CD4-positive, alpha-beta memory T cell (primary cell): ENCODE data around the gene MYLK. TPM values are rescaled to one million over a fixed set of nuclear protein-coding genes. Genes with fewer than 3 reads are reported as not detected.

ENCODE experiments used
- CTCF ChIA-PET: fragments of 350-600 bp; sonication (Branson Sonifier 250); formaldehyde crosslinking; loops from one replicate; lab custom pipeline; 2021; ENCODE audit warnings: inconsistent platforms; ENCODE audit not compliant: partially characterized antibody; lab: Charles Lee
- POLR2A ChIA-PET: fragments of 350-600 bp; sonication (Branson Sonifier 250); formaldehyde crosslinking; loops from one replicate; lab custom pipeline; 2021; ENCODE audit not compliant: partially characterized antibody; lab: Charles Lee
- DNase-seq, 5 donors: peaks; one replicate each; pipeline versions ENCODE4 v3.0.0 to v3.0.0-alpha.2; 2020 to 2022; ENCODE audit warnings: mixed read lengths in 1 of 5
- H3K27ac ChIP-seq: one replicate; pipeline ENCODE4 v1.7.0; 2013; ENCODE audit warnings: low read depth, low read length
- H3K27me3 ChIP-seq: 2 replicates; pipeline ENCODE4 v1.7.0; 2013; ENCODE audit warnings: mild to moderate bottlenecking, low read length, moderate library complexity; ENCODE audit not compliant: insufficient read depth
- H3K36me3 ChIP-seq: 2 replicates; pipeline ENCODE4 v1.7.0; 2013; ENCODE audit warnings: mild to moderate bottlenecking, low read length, moderate library complexity; ENCODE audit not compliant: insufficient read depth
- H3K4me1 ChIP-seq: 2 replicates; pipeline ENCODE4 v1.7.0; 2013; ENCODE audit warnings: mild to moderate bottlenecking, low read length, moderate library complexity; ENCODE audit not compliant: insufficient read depth
- H3K4me3 ChIP-seq, 2 donors: one replicate each; pipeline ENCODE4 v1.7.0; 2013; ENCODE audit warnings: low read length in 2 of 2, mild to moderate bottlenecking in 1 of 2
- H3K9me3 ChIP-seq, 2 donors: one replicate each; pipeline ENCODE4 v1.7.0; 2013; ENCODE audit warnings: low read length in 2 of 2, control low read depth in 1 of 2; ENCODE audit not compliant: control insufficient read depth in 1 of 2
- H3K27ac Mint-ChIP-seq, 7 donors: one replicate each; pipeline ENCODE4 v1.8.0; 2020 to 2021; ENCODE audit warnings: mixed read lengths in 7 of 7, mild to moderate bottlenecking in 6 of 7, inconsistent platforms in 3 of 7, moderate library complexity in 3 of 7
- H3K27me3 Mint-ChIP-seq, 2 donors: one replicate each; pipeline ENCODE4 v1.8.0; 2020 to 2021; ENCODE audit warnings: mixed read lengths in 2 of 2
- H3K36me3 Mint-ChIP-seq, 2 donors: one replicate each; pipeline ENCODE4 v1.8.0; 2020 to 2021; ENCODE audit warnings: mixed read lengths in 2 of 2, inconsistent platforms in 1 of 2, mild to moderate bottlenecking in 1 of 2
- H3K4me1 Mint-ChIP-seq, 4 donors: one replicate each; pipeline ENCODE4 v1.8.0; 2020 to 2021; ENCODE audit warnings: mixed read lengths in 4 of 4, mild to moderate bottlenecking in 1 of 4
- H3K4me3 Mint-ChIP-seq, 8 donors: one replicate each; pipeline ENCODE4 v1.8.0; 2020 to 2021; ENCODE audit warnings: mixed read lengths in 8 of 8, mild to moderate bottlenecking in 7 of 8, moderate library complexity in 6 of 8, inconsistent platforms in 3 of 8
- H3K9me3 Mint-ChIP-seq, 8 donors: one replicate each; pipeline ENCODE4 v1.8.0; 2020 to 2021; ENCODE audit warnings: mixed read lengths in 8 of 8, mild to moderate bottlenecking in 5 of 8, inconsistent platforms in 3 of 8, moderate library complexity in 1 of 8
- intact Hi-C: fragments of 100-400 bp; cut with micrococcal nuclease; formaldehyde crosslinking; loops from one replicate; pipeline ENCODE4 v1.15.1; 2023
- polyA plus RNA-seq, 2 donors: library from polyadenylated mRNA; unstranded; fragments of 300-500 nt; fragmentation: Illumina TruSeq; gene quantifications; one replicate each; pipeline ENCODE4 v1.2.3, GENCODE V29; 2021
- total RNA-seq, 2 experiments: library from RNA; stranded (reverse); gene quantifications; one replicate each; pipeline ENCODE4 v1.2.3, GENCODE V29; 2021

The MYLK gene
- total and polyA plus RNA-seq, 4 experiments from 2014 or later: 0.18 TPM; not detected in 3

DNA sequence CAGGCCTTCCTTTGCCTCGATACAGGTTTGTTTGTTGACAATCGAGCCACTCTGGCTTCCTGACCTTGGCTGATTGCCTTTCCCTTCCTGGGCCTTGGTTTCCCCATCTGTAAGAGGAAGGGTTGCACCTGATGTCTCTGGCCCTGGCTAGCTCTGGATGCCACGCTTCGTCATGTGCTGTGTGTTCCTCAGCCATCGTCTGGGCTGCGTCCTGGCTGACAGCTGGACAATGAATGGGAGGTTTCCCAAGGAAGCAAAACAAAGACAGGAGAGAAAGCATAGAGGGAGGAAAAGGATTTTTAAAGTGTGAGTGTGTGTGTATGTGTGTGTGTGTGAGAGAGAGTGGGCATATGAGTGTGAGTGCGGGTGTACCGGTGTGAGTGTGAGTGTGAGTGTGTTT, 234.0 kb downstream of the MYLK start:
- Mint-ChIP-seq H3K4me1 (no peaks in the 10 kb centered on the region), H3K27ac (no peak overlapping the region), H3K36me3 (no peaks in the 10 kb centered on the region), H3K4me3 (no peak overlapping the region), H3K9me3 (peaks cover 0 to 2% (median 0%) of the 10 kb centered on the region in 8 donors), H3K27me3 (peaks cover 0 to 1% of the 10 kb centered on the region in 2 donors)
- Histone ChIP-seq H3K27ac (no peak overlapping the region), H3K4me3 (no peak overlapping the region), H3K4me1 (no peaks in the 10 kb centered on the region), H3K36me3 (no peaks in the 10 kb centered on the region), H3K9me3 (no peaks in the 10 kb centered on the region), H3K27me3 (no peaks in the 10 kb centered on the region)
- intact Hi-C loops: no loop called here
- ChIA-PET CTCF (interaction anchor here (1.1 to 1.5 kb wide), 2 partner anchors 9 to 21 kb away, joined by 3 to 4 read pairs; no protein-coding TSS in a partner anchor), POLR2A (no interaction called here)
- no peak for DNase-seq

DNA sequence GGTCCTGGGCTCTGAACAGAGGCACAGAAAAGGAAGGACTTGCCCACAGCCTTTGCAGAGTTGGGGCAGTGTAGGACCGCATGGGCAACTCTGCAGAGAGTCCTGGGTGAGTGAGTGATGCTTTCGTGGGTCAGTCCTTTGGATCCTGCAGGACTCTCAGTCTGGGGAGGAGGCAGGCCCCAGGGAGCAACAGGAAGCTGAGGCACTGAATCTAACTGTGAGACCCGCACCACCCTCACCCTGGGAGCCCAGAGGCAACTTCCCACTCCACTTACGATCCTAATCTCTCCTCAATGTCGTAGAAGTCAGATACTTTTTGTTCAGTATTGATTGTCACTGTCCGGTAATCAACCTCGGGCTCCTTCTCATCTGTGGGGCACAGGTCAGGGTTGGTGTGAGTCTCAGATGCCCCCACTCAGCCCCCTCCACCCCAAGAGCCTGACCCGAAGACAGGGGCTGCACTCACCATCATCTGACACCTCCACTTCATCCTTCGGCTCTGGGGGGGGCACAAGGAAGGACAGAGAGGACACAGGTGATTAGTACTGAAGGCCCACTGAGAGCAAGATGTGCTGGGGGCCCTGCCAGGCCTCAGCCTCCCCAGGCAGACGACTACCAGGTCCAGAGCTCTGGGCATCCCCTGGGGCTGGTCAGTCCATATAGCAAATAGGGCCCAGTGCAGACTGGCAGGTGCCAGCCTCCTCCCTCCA, 235.3 kb downstream of the MYLK start:
- Histone ChIP-seq H3K27ac (no peak overlapping the region), H3K9me3 (no peaks in the 10 kb centered on the region), H3K27me3 (no peaks in the 10 kb centered on the region), H3K4me3 (no peak overlapping the region), H3K4me1 (no peaks in the 10 kb centered on the region), H3K36me3 (no peaks in the 10 kb centered on the region)
- no peaks in the 10 kb centered on the region for H3K9me3 Mint-ChIP-seq
- intact Hi-C loops: no loop called here
- no peak overlapping the region for H3K4me3 Mint-ChIP-seq
- no peaks in the 10 kb centered on the region for H3K27me3 Mint-ChIP-seq
- ChIA-PET POLR2A (no interaction called here), CTCF (interaction anchor here (1.5 kb wide), 1 partner anchor 22 kb away, joined by 4 read pairs; no protein-coding TSS in a partner anchor)
- no peak for DNase-seq
- H3K27ac Mint-ChIP-seq: no peak overlapping the region
- no peaks in the 10 kb centered on the region for H3K36me3 Mint-ChIP-seq
- no peaks in the 10 kb centered on the region for H3K4me1 Mint-ChIP-seq

DNA sequence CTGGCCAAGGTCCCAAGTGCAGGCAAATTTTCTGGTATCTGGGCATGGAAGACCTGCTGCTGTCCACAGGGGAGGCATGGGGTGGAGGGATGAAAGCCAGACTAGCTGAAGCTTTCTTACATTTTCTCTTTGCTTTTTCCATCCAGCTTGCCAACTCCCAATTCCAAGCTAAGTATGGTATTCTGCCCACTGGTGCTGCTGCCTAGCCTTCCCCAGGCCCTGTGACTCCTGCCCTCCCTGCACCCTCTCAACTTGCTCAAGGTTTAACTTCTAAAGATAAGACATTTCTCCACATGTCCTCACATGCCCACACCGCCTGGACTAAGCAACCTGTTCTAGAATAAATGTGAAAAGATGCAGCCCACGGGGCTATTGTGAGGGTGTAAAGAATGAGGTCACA, 239.8 kb downstream of the MYLK start:
- peaks cover 0 to 4% of the 10 kb centered on the region in 2 donors for H3K27me3 Mint-ChIP-seq
- no peak overlapping the region for H3K27ac Mint-ChIP-seq
- H3K9me3 Mint-ChIP-seq: no peaks in the 10 kb centered on the region
- no peaks in the 10 kb centered on the region for H3K4me1 ChIP-seq
- no peaks in the 10 kb centered on the region for H3K36me3 ChIP-seq
- intact Hi-C loops: no loop called here
- CTCF ChIA-PET: interaction anchor here (1.0 kb wide), 1 partner anchor 8 kb away, joined by 3 read pairs; no protein-coding TSS in a partner anchor
- no peak overlapping the region for H3K27ac ChIP-seq
- H3K27me3 ChIP-seq: no peaks in the 10 kb centered on the region
- H3K4me1 Mint-ChIP-seq: no peaks in the 10 kb centered on the region
- H3K4me3 ChIP-seq: no peak overlapping the region
- POLR2A ChIA-PET: no interaction called here
- H3K4me3 Mint-ChIP-seq: no peak overlapping the region
- no peak for DNase-seq
- no peaks in the 10 kb centered on the region for H3K36me3 Mint-ChIP-seq
- H3K9me3 ChIP-seq: no peaks in the 10 kb centered on the region

DNA sequence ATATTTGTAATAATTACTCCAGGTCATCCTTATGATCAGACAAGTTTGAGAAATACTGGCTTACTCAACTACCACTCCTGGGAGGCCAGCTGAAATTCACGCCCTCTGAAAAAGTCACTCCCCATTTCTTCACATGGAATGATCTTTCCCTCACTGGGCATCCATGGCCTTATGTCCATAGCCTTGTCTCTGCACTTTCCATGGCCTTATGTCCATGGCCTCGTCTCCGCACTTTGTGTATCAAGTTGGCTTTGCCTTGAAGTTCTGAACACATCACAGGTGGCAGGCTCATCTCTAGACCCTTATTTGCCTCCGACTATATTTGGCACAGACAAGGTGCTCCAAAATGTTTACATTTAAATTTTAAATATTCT, 241.2 kb downstream of the MYLK start:
- no peaks in the 10 kb centered on the region for H3K9me3 ChIP-seq
- no peak overlapping the region for H3K4me3 Mint-ChIP-seq
- H3K4me1 Mint-ChIP-seq: no peaks in the 10 kb centered on the region
- no peaks in the 10 kb centered on the region for H3K36me3 Mint-ChIP-seq
- no peak overlapping the region for H3K27ac Mint-ChIP-seq
- DNase-seq: no peak
- no peaks in the 10 kb centered on the region for H3K4me1 ChIP-seq
- H3K27me3 Mint-ChIP-seq: peaks cover 0 to 4% of the 10 kb centered on the region in 2 donors
- H3K9me3 Mint-ChIP-seq: no peaks in the 10 kb centered on the region
- no peak overlapping the region for H3K4me3 ChIP-seq
- ChIA-PET POLR2A (no interaction called here), CTCF (interaction anchor here (1.2 to 2.3 kb wide), 5 partner anchors 10 to 81 kb away, joined by 4 to 15 read pairs (median 8); no protein-coding TSS in a partner anchor)
- H3K27me3 ChIP-seq: no peaks in the 10 kb centered on the region
- intact Hi-C loops: no loop called here
- H3K27ac ChIP-seq: no peak overlapping the region
- H3K36me3 ChIP-seq: no peaks in the 10 kb centered on the region

DNA sequence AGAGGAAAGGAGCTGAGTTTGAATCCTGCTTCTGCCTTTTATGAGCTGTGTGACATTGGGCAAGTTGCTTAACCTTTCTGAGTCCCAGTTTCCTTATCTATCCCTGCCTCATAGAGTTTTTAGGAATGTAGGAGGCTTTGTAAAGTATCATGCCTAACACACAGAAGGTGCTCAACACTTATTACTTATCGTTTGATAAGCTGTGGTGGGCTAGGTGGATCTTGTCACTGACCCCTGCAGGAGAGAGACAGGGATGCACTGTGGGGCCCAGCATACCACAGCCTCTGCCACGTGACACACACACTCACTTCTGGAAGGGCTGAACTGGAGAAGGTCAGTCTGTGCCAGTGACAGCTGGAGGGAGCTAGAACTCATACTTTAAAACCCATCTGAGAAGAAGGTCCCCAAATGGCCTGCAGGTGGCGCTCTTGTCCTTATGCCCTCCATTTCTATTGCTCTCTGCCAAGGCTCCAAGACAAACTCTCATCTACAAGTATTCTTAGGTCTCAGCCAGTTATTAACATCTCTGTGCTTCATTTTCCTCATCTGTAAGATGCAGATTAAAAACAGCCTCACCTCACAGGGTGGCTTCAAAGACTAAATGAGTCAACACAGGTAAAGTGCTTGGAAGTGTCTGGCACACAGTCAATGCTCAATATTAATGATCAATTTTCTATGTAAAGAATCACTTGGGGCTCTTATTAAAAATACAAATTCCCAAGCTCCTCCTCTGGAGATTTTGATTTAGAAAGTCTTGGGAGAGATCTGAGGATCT, 241.8 kb downstream of the MYLK start:
- no peak overlapping the region for H3K27ac ChIP-seq
- no peaks in the 10 kb centered on the region for H3K36me3 Mint-ChIP-seq
- H3K4me3 Mint-ChIP-seq: no peak overlapping the region
- DNase-seq: peak in 4 of 5 donors; percentile 3 to 26 (median 16)
- peaks cover 0 to 4% of the 10 kb centered on the region in 2 donors for H3K27me3 Mint-ChIP-seq
- H3K9me3 Mint-ChIP-seq: no peaks in the 10 kb centered on the region
- no peak overlapping the region for H3K4me3 ChIP-seq
- CTCF ChIA-PET: interaction anchor here (0.8 to 2.3 kb wide), 7 partner anchors 8 to 82 kb away, joined by 3 to 15 read pairs (median 8); no protein-coding TSS in a partner anchor
- POLR2A ChIA-PET: no interaction called here
- no peaks in the 10 kb centered on the region for H3K9me3 ChIP-seq
- intact Hi-C loops: no loop called here
- no peaks in the 10 kb centered on the region for H3K36me3 ChIP-seq
- H3K4me1 Mint-ChIP-seq: no peaks in the 10 kb centered on the region
- H3K4me1 ChIP-seq: no peaks in the 10 kb centered on the region
- no peaks in the 10 kb centered on the region for H3K27me3 ChIP-seq
- no peak overlapping the region for H3K27ac Mint-ChIP-seq

DNA sequence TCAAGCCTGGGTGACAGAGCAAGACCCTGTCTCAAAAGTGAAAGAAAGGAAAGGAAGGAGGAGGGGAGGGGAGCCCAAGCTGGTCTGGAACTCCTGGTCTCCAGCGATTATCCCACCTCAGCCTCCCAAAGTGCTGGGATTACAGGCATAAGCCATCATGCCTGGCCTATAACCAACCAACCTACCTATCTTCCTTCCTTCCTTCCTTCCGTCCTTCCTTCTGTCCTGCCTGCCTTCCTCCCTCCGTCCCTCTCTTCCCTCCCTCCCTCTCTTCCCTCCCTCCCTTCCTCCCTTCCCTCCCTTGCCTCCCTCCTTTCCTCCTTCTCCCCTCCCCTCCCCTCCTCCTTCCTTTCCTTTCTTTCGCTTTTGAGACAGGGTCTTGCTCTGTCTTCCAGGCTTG, 242.6 kb downstream of the MYLK start:
- Histone ChIP-seq H3K4me1 (no peaks in the 10 kb centered on the region), H3K9me3 (no peaks in the 10 kb centered on the region), H3K27ac (no peak overlapping the region), H3K36me3 (no peaks in the 10 kb centered on the region), H3K27me3 (no peaks in the 10 kb centered on the region), H3K4me3 (no peak overlapping the region)
- ChIA-PET POLR2A (no interaction called here), CTCF (interaction anchor here (0.9 to 2.3 kb wide), 7 partner anchors 8 to 83 kb away, joined by 3 to 15 read pairs (median 8); no protein-coding TSS in a partner anchor)
- Mint-ChIP-seq H3K27ac (no peak overlapping the region), H3K4me1 (no peaks in the 10 kb centered on the region), H3K9me3 (no peaks in the 10 kb centered on the region), H3K4me3 (no peak overlapping the region), H3K27me3 (peaks cover 0 to 4% of the 10 kb centered on the region in 2 donors), H3K36me3 (no peaks in the 10 kb centered on the region)
- DNase-seq: no peak
- intact Hi-C loops: no loop called here

DNA sequence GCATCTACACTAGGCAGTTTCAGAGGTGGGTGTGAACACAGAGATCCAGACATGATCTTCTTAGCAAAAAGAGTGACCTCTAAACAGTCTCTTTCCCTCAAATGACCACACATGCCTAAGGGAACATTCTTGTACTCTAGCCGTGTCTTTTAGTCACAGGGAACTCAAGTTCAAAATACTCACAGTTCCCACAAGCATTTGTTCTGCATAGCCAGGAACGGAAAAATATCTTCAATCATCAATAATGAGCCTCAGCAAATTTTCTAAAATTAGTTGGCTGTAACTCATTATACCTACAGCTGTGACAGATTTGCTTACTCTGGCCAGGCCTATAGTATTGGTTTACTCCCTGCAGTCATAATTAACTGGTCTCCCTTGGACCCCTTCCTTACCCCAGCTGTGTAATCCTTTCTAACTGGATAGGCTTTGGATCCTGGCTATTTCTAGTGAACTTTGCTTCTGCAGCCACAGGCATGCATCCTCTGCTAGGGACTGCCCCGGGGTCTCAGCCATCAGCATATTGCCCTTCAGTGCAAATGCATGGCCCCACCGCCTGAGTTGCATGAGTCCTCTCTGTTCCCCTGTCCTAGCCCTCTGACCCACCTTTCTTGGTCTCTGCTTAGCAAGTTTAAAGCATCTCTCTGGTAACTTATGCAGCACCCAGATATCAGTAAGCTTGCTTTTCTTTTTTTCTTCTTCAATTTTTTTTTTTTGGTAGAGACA, 243.2 kb downstream of the MYLK start:
- Mint-ChIP-seq H3K27me3 (peaks cover 0 to 4% of the 10 kb centered on the region in 2 donors), H3K4me1 (no peaks in the 10 kb centered on the region), H3K36me3 (no peaks in the 10 kb centered on the region), H3K9me3 (no peaks in the 10 kb centered on the region), H3K27ac (no peak overlapping the region), H3K4me3 (no peak overlapping the region)
- H3K27me3 ChIP-seq: no peaks in the 10 kb centered on the region
- H3K9me3 ChIP-seq: no peaks in the 10 kb centered on the region
- POLR2A ChIA-PET: no interaction called here
- H3K27ac ChIP-seq: no peak overlapping the region
- no peaks in the 10 kb centered on the region for H3K4me1 ChIP-seq
- H3K4me3 ChIP-seq: no peak overlapping the region
- intact Hi-C loops: no loop called here
- DNase-seq: no peak
- CTCF ChIA-PET: interaction anchor here (1.3 to 2.3 kb wide), 4 partner anchors 8 to 83 kb away, joined by 3 to 15 read pairs (median 8); no protein-coding TSS in a partner anchor
- no peaks in the 10 kb centered on the region for H3K36me3 ChIP-seq
